H1 (cell line): Measurements from ENCODE around the gene NCK2. TPM values are rescaled to one million over a fixed set of nuclear protein-coding genes. Genes with fewer than 3 reads are reported as not detected.

Experiments used
- CTCF ChIA-PET: fragments of 300-600 bp; sonication (Branson Sonifier 250); formaldehyde crosslinking; loops from one replicate; lab custom pipeline; 2021; ENCODE audit not compliant: partially characterized antibody; lab: Charles Lee
- POLR2A ChIA-PET: fragments of 300-600 bp; sonication (Branson Sonifier 250); formaldehyde crosslinking; loops from one replicate; lab custom pipeline; 2021; ENCODE audit warnings: inconsistent platforms; ENCODE audit not compliant: partially characterized antibody; lab: Charles Lee
- DNase-seq, 2 experiments: peaks; one replicate each; pipeline versions ENCODE4 v3.0.0 to v3.0.0-alpha.2; 2010 to 2022; ENCODE audit warnings: low spot score in 2 of 2, low read depth in 1 of 2, mixed read lengths in 1 of 2
- FAIRE-seq: peaks from 2 replicates; lab custom pipeline; 2011; peaks lifted over from hg19 to GRCh38; lab: Jason Lieb, UNC
- H2AFZ ChIP-seq: 2 replicates; pipeline ENCODE4 v1.8.1; 2012; ENCODE audit warnings: low read length, inconsistent platforms
- H2AK5ac ChIP-seq: 2 replicates; pipeline ENCODE4 v1.6.1; 2013; ENCODE audit warnings: low read depth, low read length
- H2BK120ac ChIP-seq: replicated peaks from 2 replicates; pipeline ENCODE3; 2013; ENCODE audit warnings: low read depth, low read length, inconsistent platforms
- H2BK12ac ChIP-seq: 2 replicates; pipeline ENCODE4 v1.6.1; 2013; ENCODE audit warnings: low read depth, low read length
- H2BK15ac ChIP-seq: 2 replicates; pipeline ENCODE4 v1.6.1; 2013; ENCODE audit warnings: low read length
- H2BK20ac ChIP-seq: 2 replicates; pipeline ENCODE4 v1.6.1; 2013; ENCODE audit warnings: low read length
- H2BK5ac ChIP-seq: 2 replicates; pipeline ENCODE4 v1.6.1; 2013; ENCODE audit warnings: low read depth, low read length
- H3K14ac ChIP-seq: 2 replicates; pipeline ENCODE4 v1.6.1; 2013; ENCODE audit warnings: inconsistent platforms; ENCODE audit not compliant: insufficient read length
- H3K18ac ChIP-seq: 2 replicates; pipeline ENCODE4 v1.6.1; 2013; ENCODE audit warnings: low read length; ENCODE audit errors: extremely low read depth
- H3K23ac ChIP-seq: 2 replicates; pipeline ENCODE4 v1.6.1; 2013; ENCODE audit warnings: inconsistent platforms; ENCODE audit not compliant: insufficient read length
- H3K23me2 ChIP-seq: 2 replicates; pipeline ENCODE4 v1.6.1; 2013; ENCODE audit warnings: low read depth, low read length
- H3K27ac ChIP-seq: 2 replicates; pipeline ENCODE4 v1.6.1; 2011; ENCODE audit warnings: low read depth, low read length, inconsistent platforms
- H3K27me3 ChIP-seq, 4 experiments: replicated peaks in 1 of 4; 1 replicate in 1 of 4; 2 replicates in 3 of 4; pipeline versions ENCODE4 v1.6.1 to v1.8.1; 2011 to 2013; ENCODE audit warnings: low read length in 3 of 4, mild to moderate bottlenecking in 3 of 4, inconsistent platforms in 2 of 4, mixed read lengths in 2 of 4, moderate library complexity in 1 of 4; ENCODE audit not compliant: control insufficient read depth in 3 of 4, insufficient read depth in 3 of 4; ENCODE audit errors: extremely low read depth in 1 of 4
- H3K36me3 ChIP-seq, 4 experiments: 2 replicates each; pipeline versions ENCODE4 v1.6.1 to v1.8.1; 2011 to 2013; ENCODE audit warnings: mild to moderate bottlenecking in 4 of 4, low read length in 3 of 4, moderate library complexity in 2 of 4, control low read depth in 1 of 4, inconsistent platforms in 1 of 4; ENCODE audit not compliant: insufficient read depth in 4 of 4, control insufficient read depth in 2 of 4
- H3K4ac ChIP-seq: replicated peaks from 2 replicates; pipeline ENCODE3; 2013; ENCODE audit warnings: low read length, low read depth, mixed read lengths, inconsistent platforms; ENCODE audit not compliant: insufficient read length
- H3K4me1 ChIP-seq, 4 experiments: replicated peaks in 1 of 4; 1 replicate in 1 of 4; 2 replicates in 3 of 4; pipeline versions ENCODE4 v1.6.1 to v1.8.1; 2011 to 2013; ENCODE audit warnings: low read length in 3 of 4, inconsistent platforms in 2 of 4, mixed read lengths in 1 of 4; ENCODE audit not compliant: insufficient read depth in 4 of 4, control insufficient read depth in 3 of 4
- H3K4me2 ChIP-seq, 2 experiments: 2 replicates each; pipeline versions ENCODE4 v1.6.1 to v1.8.1; 2011 to 2013; ENCODE audit warnings: low read depth in 2 of 2, low read length in 2 of 2, control low read depth in 1 of 2, inconsistent platforms in 1 of 2, mild to moderate bottlenecking in 1 of 2; ENCODE audit not compliant: insufficient read depth in 1 of 2
- H3K4me3 ChIP-seq, 4 experiments: fragments of 200-600, 300-600 bp in 1 of 4; sonication (generic), shearing (Covaris generic), sonication (Bioruptor Twin) in 1 of 4; 2 replicates each; pipeline versions ENCODE4 v1.5.1 to v1.8.1; 2011 to 2016; ENCODE audit warnings: low read length in 4 of 4, low read depth in 3 of 4, control low read depth in 2 of 4, inconsistent platforms in 2 of 4, mild to moderate bottlenecking in 2 of 4, mixed read lengths in 1 of 4, moderate library complexity in 1 of 4; ENCODE audit not compliant: insufficient read depth in 2 of 4; ENCODE audit errors: extremely low read depth in 1 of 4
- H3K56ac ChIP-seq: replicated peaks from 2 replicates; pipeline ENCODE3; 2013; ENCODE audit warnings: low read depth, mild to moderate bottlenecking, mixed read lengths, low read length, inconsistent platforms; ENCODE audit not compliant: insufficient read length
- H3K79me1 ChIP-seq: 2 replicates; pipeline ENCODE4 v1.6.1; 2013; ENCODE audit warnings: low read depth, low read length, control low read depth
- H3K79me2 ChIP-seq, 2 experiments: 2 replicates each; pipeline versions ENCODE4 v1.6.1 to v1.8.1; 2012 to 2013; ENCODE audit warnings: low read length in 2 of 2, mild to moderate bottlenecking in 2 of 2, inconsistent platforms in 1 of 2; ENCODE audit not compliant: insufficient read depth in 2 of 2, control insufficient read depth in 1 of 2
- H3K9ac ChIP-seq, 4 experiments: replicated peaks in 1 of 4; 1 replicate in 1 of 4; 2 replicates in 3 of 4; pipeline versions ENCODE4 v1.6.1 to v1.8.1; 2011 to 2013; ENCODE audit warnings: low read depth in 3 of 4, low read length in 3 of 4, control low read depth in 2 of 4, mild to moderate bottlenecking in 2 of 4, moderate library complexity in 2 of 4, inconsistent platforms in 1 of 4; ENCODE audit errors: extremely low read depth in 1 of 4
- H3K9me3 ChIP-seq, 2 experiments: 2 replicates each; pipeline versions ENCODE4 v1.6.1 to v1.8.1; 2012 to 2013; ENCODE audit warnings: mild to moderate bottlenecking in 2 of 2, moderate library complexity in 2 of 2, control low read depth in 1 of 2, inconsistent platforms in 1 of 2, low read depth in 1 of 2, low read length in 1 of 2, mixed read lengths in 1 of 2; ENCODE audit not compliant: insufficient read depth in 2 of 2
- H4K20me1 ChIP-seq, 2 experiments: replicated peaks in 1 of 2; 2 replicates each; pipeline versions ENCODE3 to v1.8.1; 2011 to 2013; ENCODE audit warnings: inconsistent platforms in 2 of 2, low read length in 2 of 2, mild to moderate bottlenecking in 1 of 2; ENCODE audit not compliant: insufficient read depth in 2 of 2, control insufficient read depth in 1 of 2
- H4K5ac ChIP-seq: 2 replicates; pipeline ENCODE4 v1.6.1; 2013; ENCODE audit warnings: low read length, low read depth, mixed read lengths, inconsistent platforms; ENCODE audit not compliant: insufficient read length
- H4K8ac ChIP-seq: 2 replicates; pipeline ENCODE4 v1.8.0; 2013; ENCODE audit warnings: mild to moderate bottlenecking, moderate library complexity, low read length, inconsistent platforms; ENCODE audit not compliant: insufficient read depth; ENCODE audit errors: extremely low read depth
- H4K91ac ChIP-seq: replicated peaks from 2 replicates; pipeline ENCODE3; 2013; ENCODE audit warnings: low read length, mixed read lengths, inconsistent platforms; ENCODE audit not compliant: insufficient read length
- CBX8 ChIP-seq: fragments of 300-800, 300-1000 bp; sonication (generic); IDR thresholded peaks from 2 replicates; pipeline ENCODE4 v1.7.1; 2016; ENCODE audit warnings: low read depth, low read length, borderline replicate concordance
- EGR1 ChIP-seq: IDR thresholded peaks from 2 replicates; pipeline ENCODE4 v1.6.1; 2011; ENCODE audit warnings: low read depth, low read length, borderline replicate concordance
- KDM1A ChIP-seq: fragments of 200-600, 300-600 bp; sonication (generic); IDR thresholded peaks from 2 replicates; pipeline ENCODE4 v1.7.1; 2016; ENCODE audit warnings: mild to moderate bottlenecking, low read length, borderline replicate concordance
- MAFK ChIP-seq: IDR thresholded peaks from 2 replicates; pipeline ENCODE4 v1.6.1; 2012; ENCODE audit warnings: low read depth, mild to moderate bottlenecking, improper control_type of control experiment, low read length
- POU5F1 ChIP-seq: IDR thresholded peaks from 2 replicates; pipeline ENCODE4 v1.6.1; 2011; ENCODE audit warnings: low read depth, mild to moderate bottlenecking, low read length, moderate library complexity
- SUZ12 ChIP-seq: fragments of 200-600 bp; sonication (generic); IDR thresholded peaks from 2 replicates; pipeline ENCODE4 v1.6.1; 2012; ENCODE audit warnings: mild to moderate bottlenecking, inconsistent platforms, low read length, moderate library complexity, mixed read lengths
- TCF12 ChIP-seq: IDR thresholded peaks from 2 replicates; pipeline ENCODE4 v1.6.1; 2011; ENCODE audit warnings: low read depth, mild to moderate bottlenecking, low read length
- ZNF274 ChIP-seq: IDR thresholded peaks from 2 replicates; pipeline ENCODE4 v1.7.0; 2012; ENCODE audit warnings: low read length, borderline replicate concordance; ENCODE audit errors: extremely low read depth
- WGBS, 2 experiments: shearing (Covaris generic) in 1 of 2; methylation state at CpG; one replicate each; pipeline versions ENCODE4 v1.1.6 to v1.1.7; 2013 to 2015; ENCODE audit warnings: low lambda C conversion rate in 2 of 2, mixed read lengths in 2 of 2, inconsistent platforms in 1 of 2, low coverage in 1 of 2, missing lambda C conversion rate in 1 of 2; ENCODE audit not compliant: insufficient replicate concordance in 2 of 2, insufficient coverage in 1 of 2, insufficient read length in 1 of 2; ENCODE audit errors: extremely low coverage in 1 of 2, missing lambda C conversion rate in 1 of 2; 5-methylcytosine and 5-hydroxymethylcytosine counted together
- polyA plus RNA-seq, 7 experiments: library from polyadenylated mRNA; depleted of rRNA in 3 of 7; stranded (reverse) in 5 of 7; unstranded in 2 of 7; fragments of >200 nt in 5 of 7; fragments of 200-250 nt in 2 of 7; gene quantifications; 1 replicate in 5 of 7; 2 replicates in 1 of 7; 4 replicates in 1 of 7; pipeline versions ENCODE4 v1.2.1 to v1.2.3, GENCODE V29; 2011 to 2013; ENCODE audit warnings: missing spikeins in 2 of 7, mixed read lengths in 2 of 7
- total RNA-seq: library from RNA; stranded (reverse); fragmentation: NEBNext Ultra II Directional; extraction: Animal tissue kit (Norgen Biotek cat#: 25700); gene quantifications from 2 replicates; pipeline ENCODE4 v1.2.1, GENCODE V29; 2021
- TF ChIP-seq, protein P1 (sequence below): IDR thresholded peaks from 2 replicates; pipeline ENCODE4 v1.6.1; 2011; ENCODE audit warnings: low read depth, mild to moderate bottlenecking, low read length; ENCODE audit not compliant: insufficient read depth
- TF ChIP-seq, protein P2 (sequence below): IDR thresholded peaks from 2 replicates; pipeline ENCODE4 v1.6.1; 2012; ENCODE audit warnings: low read length, inconsistent platforms

The NCK2 gene
- total and polyA plus RNA-seq, 2 of the 8 experiments (the other 6 are each of a cell fraction or from before 2014, with no cell fraction given) = 30.3 to 65.7 TPM

DNA sequence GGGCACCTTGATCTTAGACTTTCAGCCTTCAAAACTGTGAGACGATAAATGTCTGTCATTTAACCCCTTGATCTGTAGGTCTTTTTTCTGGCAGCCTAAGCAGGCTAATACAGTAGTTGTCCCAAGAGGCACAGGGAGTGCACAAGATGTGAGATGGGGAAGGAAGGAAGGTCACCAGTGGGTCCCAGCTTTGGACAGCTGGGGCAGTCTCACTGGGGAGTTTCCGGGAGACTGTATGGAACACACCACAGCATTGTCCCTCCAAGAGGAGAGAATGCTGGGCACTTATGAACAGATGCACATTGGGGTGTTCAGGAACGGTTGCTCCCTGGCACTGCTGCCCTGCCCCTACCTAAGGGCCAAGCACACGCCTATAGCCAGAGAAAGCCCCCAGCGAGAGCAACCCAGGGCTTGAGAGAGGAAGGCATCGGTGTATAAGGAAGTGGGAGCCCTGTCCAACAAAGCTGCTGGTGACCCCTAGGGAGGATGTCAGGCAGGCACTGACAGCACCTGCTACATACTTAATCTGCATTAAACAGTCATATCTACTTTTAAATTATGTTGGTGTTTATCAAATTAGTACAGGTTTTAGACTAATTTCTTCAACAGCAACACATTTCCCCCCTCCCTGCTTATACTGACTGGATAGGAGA is 11.6 kb upstream of the NCK2 start:
- Histone ChIP-seq H3K79me2 (no peaks in the 10 kb centered on the region), H3K56ac (no peak overlapping the region), H3K4me2 (no peak overlapping the region), H3K9ac (no peak overlapping the region), H2BK20ac (no peak overlapping the region), H3K18ac (no peak overlapping the region), H4K91ac (no peak overlapping the region), H3K14ac (no peak overlapping the region), H3K4ac (no peak overlapping the region), H3K27ac (no peak overlapping the region), H3K79me1 (no peaks in the 10 kb centered on the region), H2AFZ (no peak overlapping the region), H3K9me3 (0 out of 4 replicates have a peak, but pooled peaks cover 0 to 5% of the 10 kb centered on the region in 2 experiments), H3K23me2 (no peaks in the 10 kb centered on the region), H2AK5ac (no peak overlapping the region), H3K23ac (no peak overlapping the region), H4K8ac (no peak overlapping the region), H4K20me1 (no peaks in the 10 kb centered on the region), H3K36me3 (no peaks in the 10 kb centered on the region), H4K5ac (no peak overlapping the region), H2BK15ac (no peak overlapping the region), H3K4me1 (no peaks in the 10 kb centered on the region), H2BK12ac (no peak overlapping the region), H2BK120ac (no peak overlapping the region), H3K4me3 (no peak overlapping the region), H2BK5ac (no peak overlapping the region), H3K27me3 (no peaks in the 10 kb centered on the region)
- 75% methylated on average over 6 of the region's 6 CpGs; no CpG with 5 or more reads in 1 of the 2 experiments for WGBS, 2 experiments
- TF ChIP-seq SUZ12 (no peak), EGR1 (no peak), CBX8 (no peak), KDM1A (no peak), MAFK (no peak), TCF12 (no peak), POU5F1 (no peak), ZNF274 (no peak)
- TF ChIP-seq, protein P1, sequence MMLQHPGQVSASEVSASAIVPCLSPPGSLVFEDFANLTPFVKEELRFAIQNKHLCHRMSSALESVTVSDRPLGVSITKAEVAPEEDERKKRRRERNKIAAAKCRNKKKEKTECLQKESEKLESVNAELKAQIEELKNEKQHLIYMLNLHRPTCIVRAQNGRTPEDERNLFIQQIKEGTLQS = no peak
- TF ChIP-seq, protein P2, sequence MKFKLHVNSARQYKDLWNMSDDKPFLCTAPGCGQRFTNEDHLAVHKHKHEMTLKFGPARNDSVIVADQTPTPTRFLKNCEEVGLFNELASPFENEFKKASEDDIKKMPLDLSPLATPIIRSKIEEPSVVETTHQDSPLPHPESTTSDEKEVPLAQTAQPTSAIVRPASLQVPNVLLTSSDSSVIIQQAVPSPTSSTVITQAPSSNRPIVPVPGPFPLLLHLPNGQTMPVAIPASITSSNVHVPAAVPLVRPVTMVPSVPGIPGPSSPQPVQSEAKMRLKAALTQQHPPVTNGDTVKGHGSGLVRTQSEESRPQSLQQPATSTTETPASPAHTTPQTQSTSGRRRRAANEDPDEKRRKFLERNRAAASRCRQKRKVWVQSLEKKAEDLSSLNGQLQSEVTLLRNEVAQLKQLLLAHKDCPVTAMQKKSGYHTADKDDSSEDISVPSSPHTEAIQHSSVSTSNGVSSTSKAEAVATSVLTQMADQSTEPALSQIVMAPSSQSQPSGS = no peak
- ChIA-PET POLR2A (no interaction called here), CTCF (interaction anchor here (0.8 to 1.6 kb wide), 3 partner anchors 61 to 239 kb away, joined by 3 to 4 read pairs (median 3); no protein-coding TSS in a partner anchor)
- FAIRE-seq (no peak), DNase-seq (no peak)
